CD4-positive, alpha-beta T cell treated with Interleukin-4 for 4 hours (primary cell): Measurements from ENCODE around the gene NUDT3.

Experiments used
- DNase-seq: peaks from one replicate; pipeline ENCODE4 v3.0.0-alpha.2; 2020

NUDT3 gene

GRCh38 chr6:34318499-34319470, 73.7 kb downstream of the NUDT3 start:
- no peak for DNase-seq

- no peak for DNase-seq
Observed at GRCh38 chr6:34317882-34318498, 74.5 kb downstream of the NUDT3 start.

GRCh38 chr6:34317172-34317477, 75.3 kb downstream of the NUDT3 start:
- no peak for DNase-seq

DNA sequence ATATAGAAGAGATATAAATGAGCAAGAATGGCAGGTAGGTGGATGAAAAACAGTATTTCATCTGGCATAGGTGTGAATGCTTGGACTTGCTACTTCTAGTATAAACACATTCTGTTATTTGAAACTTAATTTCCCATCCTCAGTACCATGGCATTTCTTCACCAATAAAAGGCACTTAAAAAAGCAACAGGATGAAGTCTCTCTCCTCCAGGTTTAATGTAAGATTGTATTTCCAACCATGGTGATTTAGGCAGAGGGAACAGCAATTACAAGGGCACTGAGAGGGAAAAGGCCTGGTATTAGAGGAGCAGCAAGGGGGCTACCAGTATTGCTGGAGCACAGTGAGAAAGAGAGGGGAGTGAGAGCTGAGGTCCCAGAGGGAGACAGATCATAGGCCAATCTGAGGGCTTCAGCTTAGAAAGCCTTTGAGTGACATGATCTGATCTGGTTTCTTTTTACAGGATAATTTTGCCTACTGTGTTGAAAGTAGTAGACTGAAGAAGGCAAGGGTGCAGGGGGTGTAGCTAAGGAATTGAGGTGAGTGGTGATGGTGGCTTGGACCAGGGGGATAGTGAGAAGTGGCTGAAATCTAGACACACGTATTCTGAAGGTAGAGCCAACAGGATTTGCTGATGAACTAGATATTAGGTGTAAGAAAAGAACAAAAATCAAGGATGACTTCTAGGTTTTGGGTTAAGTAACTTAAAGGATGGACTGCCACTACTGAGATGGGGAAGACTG, 75.9 kb downstream of the NUDT3 start:
- no peak for DNase-seq

- DNase-seq, result no peak
Observed at GRCh38 chr6:34315780-34316179, 76.7 kb downstream of the NUDT3 start.

GRCh38 chr6:34315256-34315655, 77.2 kb downstream of the NUDT3 start:
- no peak for DNase-seq

GRCh38 chr6:34312259-34312658, 80.2 kb downstream of the NUDT3 start:
- no peak for DNase-seq

GRCh38 chr6:34310817-34311216, 81.7 kb downstream of the NUDT3 start:
- DNase-seq, result no peak

DNA sequence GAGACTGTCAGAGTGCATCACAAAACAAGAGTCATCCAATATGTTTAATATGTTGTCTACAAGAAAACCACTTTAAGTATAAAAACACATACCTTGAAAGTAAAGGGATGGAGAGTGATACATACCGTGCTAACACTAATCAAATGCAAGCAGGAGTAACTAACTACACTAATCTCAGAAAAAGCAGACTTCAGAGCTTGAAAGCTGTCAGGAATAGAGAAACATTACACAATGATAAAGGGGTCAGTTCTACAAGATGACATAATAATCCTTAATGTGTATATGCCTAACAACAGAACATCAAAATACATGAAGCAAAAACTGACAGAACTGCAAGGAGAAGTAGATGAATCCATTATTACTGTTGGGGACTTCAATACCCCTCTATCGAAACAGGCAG, 84.0 kb downstream of the NUDT3 start:
- DNase-seq, result no peak

- no peak for DNase-seq
Observed at GRCh38 chr6:34305982-34306708, 86.3 kb downstream of the NUDT3 start.

GRCh38 chr6:34305497-34305896, 87.0 kb downstream of the NUDT3 start:
- no peak for DNase-seq

DNA sequence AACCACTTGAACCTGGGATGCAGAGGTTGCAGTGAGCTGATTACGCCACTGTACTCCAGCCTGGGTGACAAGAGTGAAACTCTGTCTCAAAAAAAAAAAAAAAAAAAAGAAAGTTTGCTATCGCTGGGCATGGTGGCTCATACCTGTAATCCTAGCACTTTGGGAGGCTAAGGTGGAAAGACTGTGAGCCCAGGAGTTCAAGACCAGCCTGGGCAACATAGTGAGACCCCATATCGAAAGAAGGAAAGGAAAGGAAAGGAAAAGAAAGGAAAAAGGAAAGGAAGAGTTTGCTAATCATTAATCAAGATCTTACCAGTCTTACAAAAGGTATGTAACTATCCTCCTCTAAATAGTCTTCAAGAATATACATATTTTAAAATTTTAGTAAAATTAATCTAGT, 88.3 kb downstream of the NUDT3 start:
- DNase-seq, result no peak

DNA sequence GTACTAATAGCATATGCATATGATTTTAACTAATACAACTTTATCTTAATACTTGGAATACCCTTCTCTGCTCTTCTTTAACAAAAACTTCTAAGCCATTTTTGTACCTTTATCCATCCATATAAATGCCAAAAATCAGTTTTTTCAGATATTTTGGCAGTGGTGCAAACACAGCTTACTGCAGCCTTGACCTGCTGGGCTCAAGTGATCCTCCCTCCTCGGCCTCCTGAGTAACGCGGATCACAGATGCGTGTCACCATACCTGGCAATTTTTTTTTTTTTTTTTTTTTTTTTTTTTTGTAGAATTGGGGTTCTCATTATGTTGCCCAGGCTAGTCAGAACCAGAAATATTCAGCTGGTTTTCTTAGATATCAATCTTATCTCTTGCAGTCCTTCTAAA, 89.5 kb downstream of the NUDT3 start:
- DNase-seq, result no peak

DNA sequence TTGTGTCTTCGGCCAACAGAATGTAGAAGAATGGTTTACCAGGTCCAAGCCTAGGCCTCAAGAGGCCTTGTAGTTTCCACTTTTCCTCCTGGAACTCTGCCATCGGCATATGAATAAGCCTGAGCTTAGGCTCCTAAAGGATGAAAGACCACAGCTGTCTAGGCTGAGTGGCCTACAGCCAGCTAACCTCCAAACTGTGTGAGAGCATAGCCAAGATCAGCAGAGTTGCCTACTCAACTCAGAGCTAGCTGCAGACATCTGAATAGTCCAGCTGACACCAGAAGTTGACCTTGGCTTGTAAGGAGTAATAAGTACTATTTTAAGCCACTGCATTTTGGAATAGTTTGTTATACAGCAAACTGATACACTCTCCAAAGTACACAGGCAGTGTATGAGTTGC, 91.1 kb downstream of the NUDT3 start:
- DNase-seq, result no peak

DNA sequence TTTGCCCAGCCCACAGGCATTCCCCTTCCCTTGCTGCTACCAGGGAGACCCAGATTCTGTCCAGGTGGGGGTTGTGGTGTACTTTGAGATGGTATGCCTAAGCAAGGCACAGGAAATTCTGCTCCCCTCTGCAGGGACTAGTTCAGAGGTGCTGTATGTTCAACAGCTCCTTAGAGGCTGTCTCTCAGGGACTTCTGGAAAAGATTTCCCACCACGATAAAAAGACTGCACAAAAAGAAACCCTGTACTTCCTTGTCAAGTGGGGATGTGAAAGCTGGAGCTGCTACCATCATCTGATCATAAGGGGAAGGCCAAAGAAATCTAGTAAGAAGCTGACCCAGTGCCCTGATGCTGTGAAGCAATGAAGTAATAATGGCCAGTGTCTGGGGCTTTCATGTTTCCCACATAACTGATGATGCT, 92.1 kb downstream of the NUDT3 start:
- no peak for DNase-seq

- DNase-seq, result no peak
Observed at GRCh38 chr6:34298941-34299340, 93.5 kb downstream of the NUDT3 start.

DNA sequence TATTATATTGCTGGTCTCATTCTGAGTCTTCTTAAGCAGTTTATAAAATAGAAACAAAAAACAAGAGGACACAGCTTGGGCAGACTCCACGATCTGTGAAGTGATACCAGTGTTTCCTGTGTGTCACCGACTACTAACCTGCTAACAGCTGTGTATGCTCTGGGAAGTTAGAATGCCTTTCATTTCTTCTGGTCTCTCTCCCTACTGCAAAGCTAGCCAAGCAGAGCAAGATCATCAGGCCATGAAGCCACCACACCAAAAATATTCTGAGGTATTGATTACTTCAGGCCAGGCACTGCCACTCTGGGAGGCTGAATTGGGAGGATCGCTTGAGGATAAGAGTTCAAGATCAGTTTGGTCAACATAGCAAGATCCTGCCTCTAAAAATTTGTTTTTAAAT, 96.7 kb downstream of the NUDT3 start:
- no peak for DNase-seq

DNA sequence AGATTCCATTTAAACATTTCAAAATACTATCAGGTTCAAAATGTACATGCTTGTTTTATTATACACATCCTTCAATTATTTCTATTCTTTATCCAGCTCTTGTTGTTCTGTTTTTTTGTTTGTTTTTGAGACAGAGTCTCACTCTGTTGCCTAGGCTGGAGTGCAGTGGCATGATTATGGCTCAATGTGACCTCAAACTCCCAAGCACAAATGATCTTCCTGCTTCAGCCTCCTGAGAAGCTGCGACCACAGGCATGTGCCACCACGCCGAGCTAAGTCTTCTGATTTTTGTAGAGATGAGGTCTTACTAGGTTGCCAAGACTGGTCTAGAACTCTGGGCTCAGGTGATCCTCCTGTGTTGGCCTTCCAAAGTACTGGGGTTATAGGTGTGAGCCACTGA, 99.5 kb downstream of the NUDT3 start:
- no peak for DNase-seq

DNA sequence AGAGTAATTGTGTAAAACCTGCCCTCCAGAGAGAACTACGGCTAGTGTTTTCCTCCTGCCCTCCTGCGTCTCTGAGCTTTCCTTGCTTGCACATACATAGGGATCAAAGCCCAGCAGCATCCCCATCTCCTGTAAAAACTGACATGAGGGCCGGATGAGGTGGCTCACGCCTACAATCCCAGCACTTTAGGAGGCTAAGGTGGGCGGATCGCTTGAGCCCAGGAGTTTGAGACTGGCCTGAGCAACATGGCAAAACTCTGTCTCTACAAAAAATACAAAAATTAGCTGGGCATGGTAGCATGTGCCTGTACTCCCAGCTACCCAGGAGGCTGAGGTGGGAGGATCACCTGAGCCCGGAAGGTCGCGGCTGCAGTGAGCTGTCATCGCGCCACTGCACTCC, 103.3 kb downstream of the NUDT3 start:
- no peak for DNase-seq

- DNase-seq, result no peak
Observed at GRCh38 chr6:34288581-34288980, 103.9 kb downstream of the NUDT3 start.

- no peak for DNase-seq
Observed at GRCh38 chr6:34285448-34286164, 106.9 kb downstream of the NUDT3 start.
